HG03039 (cell line): ENCODE data around the gene IP6K3.

Experiments
- ATAC-seq: cut with Tn5 transposase; IDR thresholded peaks from one replicate; pipeline ENCODE4 v1.9.1; 2021; ENCODE audit warnings: mild to moderate bottlenecking, moderate library complexity; ENCODE audit not compliant: unreplicated experiment

Gene IP6K3

GRCh38 chr6:33777398-33778388, 31.0 kb upstream of the IP6K3 start:
- ATAC-seq = no peak

- ATAC-seq = no peak
Measured at GRCh38 chr6:33776764-33777163, 30.1 kb upstream of the IP6K3 start.

GRCh38 chr6:33776186-33776585, 29.5 kb upstream of the IP6K3 start:
- no peak for ATAC-seq

- no peak for ATAC-seq
Measured at GRCh38 chr6:33774774-33775173, 28.1 kb upstream of the IP6K3 start.

- no peak for ATAC-seq
Measured at GRCh38 chr6:33772902-33773472, 26.3 kb upstream of the IP6K3 start.

- no peak for ATAC-seq
Measured at GRCh38 chr6:33772082-33772830, 25.6 kb upstream of the IP6K3 start.

GRCh38 chr6:33771146-33772081, 24.7 kb upstream of the IP6K3 start:
- ATAC-seq = no peak

GRCh38 chr6:33770833-33771145, 24.1 kb upstream of the IP6K3 start:
- no peak for ATAC-seq

- no peak for ATAC-seq
Measured at GRCh38 chr6:33770124-33770832, 23.6 kb upstream of the IP6K3 start.

GRCh38 chr6:33769248-33769821, 22.6 kb upstream of the IP6K3 start:
- no peak for ATAC-seq

- no peak for ATAC-seq
Measured at GRCh38 chr6:33768644-33769120, 22.0 kb upstream of the IP6K3 start.

- no peak for ATAC-seq
Measured at GRCh38 chr6:33766921-33767907, 20.5 kb upstream of the IP6K3 start.

GRCh38 chr6:33765368-33765767, 18.7 kb upstream of the IP6K3 start:
- ATAC-seq = no peak

GRCh38 chr6:33764036-33764435, 17.3 kb upstream of the IP6K3 start:
- ATAC-seq = no peak

- no peak for ATAC-seq
Measured at GRCh38 chr6:33763483-33763882, 16.8 kb upstream of the IP6K3 start.

- ATAC-seq = no peak
Measured at GRCh38 chr6:33762713-33763112, 16.0 kb upstream of the IP6K3 start.

GRCh38 chr6:33761922-33762629, 15.4 kb upstream of the IP6K3 start:
- no peak for ATAC-seq

GRCh38 chr6:33761581-33761921, 14.8 kb upstream of the IP6K3 start:
- no peak for ATAC-seq
